Rectal smooth muscle tissue (tissue), 1 donor: ENCODE results near the gene ACP6.
"Not testable (repeated sequence)": the region's sequence is repeated elsewhere in the genome, so short reads cannot be mapped to it uniquely, and the experiment has no call there.

Experiments used
- H3K27ac ChIP-seq: one replicate; pipeline ENCODE4 v1.7.0; 2013; ENCODE audit warnings: low read depth, low read length, inconsistent platforms
- H3K27me3 ChIP-seq: one replicate; pipeline ENCODE4 v1.7.0; 2013; ENCODE audit warnings: low read length; ENCODE audit not compliant: control insufficient read depth, insufficient read depth
- H3K36me3 ChIP-seq: one replicate; pipeline ENCODE4 v1.7.0; 2013; ENCODE audit warnings: low read length; ENCODE audit not compliant: control insufficient read depth, insufficient read depth
- H3K4me1 ChIP-seq: one replicate; pipeline ENCODE4 v1.7.0; 2013; ENCODE audit warnings: low read length; ENCODE audit not compliant: control insufficient read depth, insufficient read depth
- H3K4me3 ChIP-seq: one replicate; pipeline ENCODE4 v1.7.0; 2013; ENCODE audit warnings: low read length
- H3K9ac ChIP-seq: one replicate; pipeline ENCODE4 v1.7.0; 2013; ENCODE audit warnings: low read length

Gene ACP6

GRCh38 chr1:147626739-147627138 lies 43.6 kb downstream of the ACP6 start:
- H3K4me3 ChIP-seq = no peak overlapping the region
- H3K27me3 ChIP-seq = no peaks in the 10 kb centered on the region
- no peaks in the 10 kb centered on the region for H3K36me3 ChIP-seq
- H3K9ac ChIP-seq = no peak overlapping the region
- no peak overlapping the region for H3K27ac ChIP-seq
- no peaks in the 10 kb centered on the region for H3K4me1 ChIP-seq

- Histone ChIP-seq H3K4me3 (no peak overlapping the region), H3K9ac (no peak overlapping the region), H3K4me1 (no peaks in the 10 kb centered on the region), H3K27ac (no peak overlapping the region), H3K27me3 (no peaks in the 10 kb centered on the region), H3K36me3 (no peaks in the 10 kb centered on the region)
Measured at GRCh38 chr1:147626291-147626690, 44.0 kb downstream of the ACP6 start.

- Histone ChIP-seq H3K4me1 (no peaks in the 10 kb centered on the region), H3K27ac (no peak overlapping the region), H3K27me3 (no peaks in the 10 kb centered on the region), H3K9ac (no peak overlapping the region), H3K36me3 (no peaks in the 10 kb centered on the region), H3K4me3 (no peak overlapping the region)
Measured at GRCh38 chr1:147625362-147625995, 44.8 kb downstream of the ACP6 start.

GRCh38 chr1:147624529-147624928 lies 45.8 kb downstream of the ACP6 start:
- H3K27ac ChIP-seq = no peak overlapping the region
- peaks cover 4% of the 10 kb centered on the region for H3K36me3 ChIP-seq
- no peaks in the 10 kb centered on the region for H3K27me3 ChIP-seq
- no peaks in the 10 kb centered on the region for H3K4me1 ChIP-seq
- H3K4me3 ChIP-seq = no peak overlapping the region
- no peak overlapping the region for H3K9ac ChIP-seq

GRCh38 chr1:147624011-147624410 lies 46.3 kb downstream of the ACP6 start:
- no peaks in the 10 kb centered on the region for H3K4me1 ChIP-seq
- no peak overlapping the region for H3K9ac ChIP-seq
- no peak overlapping the region for H3K4me3 ChIP-seq
- no peak overlapping the region for H3K27ac ChIP-seq
- H3K27me3 ChIP-seq = no peaks in the 10 kb centered on the region
- H3K36me3 ChIP-seq = peaks cover 10% of the 10 kb centered on the region

- Histone ChIP-seq H3K27me3 (no peaks in the 10 kb centered on the region), H3K4me1 (no peaks in the 10 kb centered on the region), H3K27ac (no peak overlapping the region), H3K4me3 (no peak overlapping the region), H3K36me3 (peaks cover 14% of the 10 kb centered on the region), H3K9ac (no peak overlapping the region)
Measured at GRCh38 chr1:147622731-147623130, 47.6 kb downstream of the ACP6 start.

- no peak overlapping the region for H3K9ac ChIP-seq
- no peaks in the 10 kb centered on the region for H3K27me3 ChIP-seq
- H3K4me1 ChIP-seq = no peaks in the 10 kb centered on the region
- no peak overlapping the region for H3K27ac ChIP-seq
- no peak overlapping the region for H3K4me3 ChIP-seq
- H3K36me3 ChIP-seq = peaks cover 19% of the 10 kb centered on the region
Measured at GRCh38 chr1:147620543-147620942, 49.8 kb downstream of the ACP6 start.

GRCh38 chr1:147619741-147620140 lies 50.6 kb downstream of the ACP6 start:
- H3K9ac ChIP-seq = no peak overlapping the region
- no peak overlapping the region for H3K27ac ChIP-seq
- no peaks in the 10 kb centered on the region for H3K27me3 ChIP-seq
- H3K4me1 ChIP-seq = no peaks in the 10 kb centered on the region
- peaks cover 20% of the 10 kb centered on the region for H3K36me3 ChIP-seq
- no peak overlapping the region for H3K4me3 ChIP-seq

- H3K4me3 ChIP-seq = no peak overlapping the region
- H3K36me3 ChIP-seq = peaks cover 20% of the 10 kb centered on the region
- H3K4me1 ChIP-seq = no peaks in the 10 kb centered on the region
- no peak overlapping the region for H3K27ac ChIP-seq
- no peak overlapping the region for H3K9ac ChIP-seq
- no peaks in the 10 kb centered on the region for H3K27me3 ChIP-seq
Measured at GRCh38 chr1:147618771-147619170, 51.6 kb downstream of the ACP6 start.

GRCh38 chr1:147618077-147618569 lies 52.2 kb downstream of the ACP6 start:
- Histone ChIP-seq H3K4me3 (no peak overlapping the region), H3K9ac (no peak overlapping the region), H3K27ac (no peak overlapping the region), H3K36me3 (peaks cover 20% of the 10 kb centered on the region), H3K27me3 (no peaks in the 10 kb centered on the region), H3K4me1 (no peaks in the 10 kb centered on the region)

GRCh38 chr1:147614966-147615365 lies 55.4 kb downstream of the ACP6 start:
- H3K9ac ChIP-seq, H3K4me1 ChIP-seq, H3K27me3 ChIP-seq, H3K4me3 ChIP-seq, H3K27ac ChIP-seq: not testable (repeated sequence)
- H3K36me3 ChIP-seq = peaks cover 25% of the 10 kb centered on the region

GRCh38 chr1:147613506-147613905 lies 56.8 kb downstream of the ACP6 start:
- no peak overlapping the region for H3K9ac ChIP-seq
- H3K36me3 ChIP-seq = peaks cover 14% of the 10 kb centered on the region
- H3K27ac ChIP-seq = no peak overlapping the region
- no peaks in the 10 kb centered on the region for H3K4me1 ChIP-seq
- no peaks in the 10 kb centered on the region for H3K27me3 ChIP-seq
- H3K4me3 ChIP-seq = no peak overlapping the region

- H3K4me1 ChIP-seq = no peaks in the 10 kb centered on the region
- H3K27me3 ChIP-seq = no peaks in the 10 kb centered on the region
- H3K9ac ChIP-seq = no peak overlapping the region
- H3K4me3 ChIP-seq = no peak overlapping the region
- no peak overlapping the region for H3K27ac ChIP-seq
- peaks cover 12% of the 10 kb centered on the region for H3K36me3 ChIP-seq
Measured at GRCh38 chr1:147612366-147612765, 58.0 kb downstream of the ACP6 start.
